ENCODE measurements around the gene TAS2R20.

TAS2R20 gene

GRCh38 chr12:11015775-11016430, 17.8 kb upstream of the TAS2R20 start:
- Histone ChIP-seq H3K27ac (ENCODE audit: low read depth, low read length) (no peak overlapping the region), H3K9me3 (ENCODE audit: control insufficient read depth in 5 of 5, low read length in 5 of 5) (no peaks in the 10 kb centered on the region), H3K36me3 (ENCODE audit: control insufficient read depth in 5 of 5, insufficient read depth in 5 of 5, low read length in 5 of 5) (no peaks in the 10 kb centered on the region), H3K4me1 (ENCODE audit: control insufficient read depth in 5 of 5, insufficient read depth in 5 of 5, low read length in 5 of 5) (peaks cover 0 to 9% (median 5%) of the 10 kb centered on the region in 5 donors), H3K9ac (ENCODE audit: low read length in 5 of 5) (no peak overlapping the region), H3K27me3 (ENCODE audit: control insufficient read depth in 5 of 5, insufficient read depth in 4 of 5, low read length in 5 of 5) (no peaks in the 10 kb centered on the region), H3K4me3 (ENCODE audit: low read depth in 1 of 5, low read length in 5 of 5) (no peak overlapping the region)

- no peaks in the 10 kb centered on the region for H3K9me3 ChIP-seq (ENCODE audit: control insufficient read depth in 5 of 5, low read length in 5 of 5)
- H3K36me3 ChIP-seq (ENCODE audit: control insufficient read depth in 5 of 5, insufficient read depth in 5 of 5, low read length in 5 of 5) = no peaks in the 10 kb centered on the region
- H3K4me3 ChIP-seq (ENCODE audit: low read depth in 1 of 5, low read length in 5 of 5) = no peak overlapping the region
- H3K4me1 ChIP-seq (ENCODE audit: control insufficient read depth in 5 of 5, insufficient read depth in 5 of 5, low read length in 5 of 5) = peaks cover 0 to 9% (median 5%) of the 10 kb centered on the region in 5 donors
- H3K27me3 ChIP-seq (ENCODE audit: control insufficient read depth in 5 of 5, insufficient read depth in 4 of 5, low read length in 5 of 5) = no peaks in the 10 kb centered on the region
- no peak overlapping the region for H3K9ac ChIP-seq (ENCODE audit: low read length in 5 of 5)
- H3K27ac ChIP-seq (ENCODE audit: low read depth, low read length) = no peak overlapping the region
Measured at GRCh38 chr12:11014234-11014633, 16.1 kb upstream of the TAS2R20 start.

- Histone ChIP-seq H3K4me1 (ENCODE audit: control insufficient read depth in 5 of 5, insufficient read depth in 5 of 5, low read length in 5 of 5) (no peaks in the 10 kb centered on the region), H3K36me3 (ENCODE audit: control insufficient read depth in 5 of 5, insufficient read depth in 5 of 5, low read length in 5 of 5) (no peaks in the 10 kb centered on the region), H3K27ac (ENCODE audit: low read depth, low read length) (no peak overlapping the region), H3K9me3 (ENCODE audit: control insufficient read depth in 5 of 5, low read length in 5 of 5) (no peaks in the 10 kb centered on the region), H3K4me3 (ENCODE audit: low read depth in 1 of 5, low read length in 5 of 5) (no peak overlapping the region), H3K27me3 (ENCODE audit: control insufficient read depth in 5 of 5, insufficient read depth in 4 of 5, low read length in 5 of 5) (no peaks in the 10 kb centered on the region), H3K9ac (ENCODE audit: low read length in 5 of 5) (no peak overlapping the region)
Measured at GRCh38 chr12:11007608-11008007, 9.5 kb upstream of the TAS2R20 start.

- H3K27ac ChIP-seq (ENCODE audit: low read depth, low read length) = no peak overlapping the region
- H3K9me3 ChIP-seq (ENCODE audit: control insufficient read depth in 5 of 5, low read length in 5 of 5) = peaks cover 0 to 5% (median 0%) of the 10 kb centered on the region in 5 donors
- no peak overlapping the region for H3K9ac ChIP-seq (ENCODE audit: low read length in 5 of 5)
- no peak overlapping the region for H3K4me3 ChIP-seq (ENCODE audit: low read depth in 1 of 5, low read length in 5 of 5)
- no peaks in the 10 kb centered on the region for H3K4me1 ChIP-seq (ENCODE audit: control insufficient read depth in 5 of 5, insufficient read depth in 5 of 5, low read length in 5 of 5)
- peaks cover 4 to 12% (median 8%) of the 10 kb centered on the region in 5 donors for H3K36me3 ChIP-seq (ENCODE audit: control insufficient read depth in 5 of 5, insufficient read depth in 5 of 5, low read length in 5 of 5)
- no peaks in the 10 kb centered on the region for H3K27me3 ChIP-seq (ENCODE audit: control insufficient read depth in 5 of 5, insufficient read depth in 4 of 5, low read length in 5 of 5)
Measured at GRCh38 chr12:10994307-10994706, 3.8 kb downstream of the TAS2R20 start.

- Histone ChIP-seq H3K27ac (ENCODE audit: low read depth, low read length) (no peak overlapping the region), H3K4me1 (ENCODE audit: control insufficient read depth in 5 of 5, insufficient read depth in 5 of 5, low read length in 5 of 5) (no peaks in the 10 kb centered on the region), H3K9me3 (ENCODE audit: control insufficient read depth in 5 of 5, low read length in 5 of 5) (peaks cover 0 to 5% (median 0%) of the 10 kb centered on the region in 5 donors), H3K27me3 (ENCODE audit: control insufficient read depth in 5 of 5, insufficient read depth in 4 of 5, low read length in 5 of 5) (no peaks in the 10 kb centered on the region), H3K36me3 (ENCODE audit: control insufficient read depth in 5 of 5, insufficient read depth in 5 of 5, low read length in 5 of 5) (peaks cover 2 to 8% (median 4%) of the 10 kb centered on the region in 5 donors), H3K4me3 (ENCODE audit: low read depth in 1 of 5, low read length in 5 of 5) (no peak overlapping the region), H3K9ac (ENCODE audit: low read length in 5 of 5) (no peak overlapping the region)
Measured at GRCh38 chr12:10989107-10989506, 9.0 kb downstream of the TAS2R20 start.

- H3K27me3 ChIP-seq (ENCODE audit: control insufficient read depth in 5 of 5, insufficient read depth in 4 of 5, low read length in 5 of 5) = no peaks in the 10 kb centered on the region
- H3K27ac ChIP-seq (ENCODE audit: low read depth, low read length) = no peak within 1 kb of the TSS
- no peak within 1 kb of the TSS for H3K9ac ChIP-seq (ENCODE audit: low read length in 5 of 5)
- H3K4me1 ChIP-seq (ENCODE audit: control insufficient read depth in 5 of 5, insufficient read depth in 5 of 5, low read length in 5 of 5) = no peaks in the 10 kb centered on the region
- peaks cover 0 to 3% (median 0%) of the 10 kb centered on the region in 5 donors for H3K36me3 ChIP-seq (ENCODE audit: control insufficient read depth in 5 of 5, insufficient read depth in 5 of 5, low read length in 5 of 5)
- H3K4me3 ChIP-seq (ENCODE audit: low read depth in 1 of 5, low read length in 5 of 5) = no peak within 1 kb of the TSS
- peaks cover 0 to 5% (median 0%) of the 10 kb centered on the region in 5 donors for H3K9me3 ChIP-seq (ENCODE audit: control insufficient read depth in 5 of 5, low read length in 5 of 5)
Measured at GRCh38 chr12:10986812-10987211, 11.3 kb downstream of the TAS2R20 start, which contains the start of gene TAS2R50. TAS2R50 (minus strand) TSS chr12:10986912; CDS start chr12:10986860, 52 bp downstream.

- no peak overlapping the region for H3K4me3 ChIP-seq (ENCODE audit: low read depth in 1 of 5, low read length in 5 of 5)
- H3K27me3 ChIP-seq (ENCODE audit: control insufficient read depth in 5 of 5, insufficient read depth in 4 of 5, low read length in 5 of 5) = no peaks in the 10 kb centered on the region
- no peaks in the 10 kb centered on the region for H3K36me3 ChIP-seq (ENCODE audit: control insufficient read depth in 5 of 5, insufficient read depth in 5 of 5, low read length in 5 of 5)
- no peak overlapping the region for H3K27ac ChIP-seq (ENCODE audit: low read depth, low read length)
- H3K9me3 ChIP-seq (ENCODE audit: control insufficient read depth in 5 of 5, low read length in 5 of 5) = no peaks in the 10 kb centered on the region
- H3K9ac ChIP-seq (ENCODE audit: low read length in 5 of 5) = no peak overlapping the region
- peaks cover 2 to 12% (median 6%) of the 10 kb centered on the region in 5 donors for H3K4me1 ChIP-seq (ENCODE audit: control insufficient read depth in 5 of 5, insufficient read depth in 5 of 5, low read length in 5 of 5)
Measured at GRCh38 chr12:10982244-10982643, 15.9 kb downstream of the TAS2R20 start.

GRCh38 chr12:10974965-10975364, 23.1 kb downstream of the TAS2R20 start:
- Histone ChIP-seq H3K27me3 (ENCODE audit: control insufficient read depth in 5 of 5, insufficient read depth in 4 of 5, low read length in 5 of 5) (no peaks in the 10 kb centered on the region), H3K36me3 (ENCODE audit: control insufficient read depth in 5 of 5, insufficient read depth in 5 of 5, low read length in 5 of 5) (peaks cover 0 to 3% (median 0%) of the 10 kb centered on the region in 5 donors)

GRCh38 chr12:10968765-10969456, 29.2 kb downstream of the TAS2R20 start:
- H3K27me3 ChIP-seq (ENCODE audit: control insufficient read depth in 5 of 5, insufficient read depth in 4 of 5, low read length in 5 of 5) = no peaks in the 10 kb centered on the region
- H3K4me1 ChIP-seq (ENCODE audit: control insufficient read depth in 5 of 5, insufficient read depth in 5 of 5, low read length in 5 of 5) = peaks cover 2 to 14% (median 12%) of the 10 kb centered on the region in 5 donors
- H3K36me3 ChIP-seq (ENCODE audit: control insufficient read depth in 5 of 5, insufficient read depth in 5 of 5, low read length in 5 of 5) = peaks cover 0 to 3% (median 0%) of the 10 kb centered on the region in 5 donors
- no peak overlapping the region for H3K27ac ChIP-seq (ENCODE audit: low read depth, low read length)
- H3K9me3 ChIP-seq (ENCODE audit: control insufficient read depth in 5 of 5, low read length in 5 of 5) = no peaks in the 10 kb centered on the region
- no peak overlapping the region for H3K9ac ChIP-seq (ENCODE audit: low read length in 5 of 5)
- no peak overlapping the region for H3K4me3 ChIP-seq (ENCODE audit: low read depth in 1 of 5, low read length in 5 of 5)

More at GRCh38 chr12:10974965-10975364, 23.1 kb downstream of the TAS2R20 start:
- no peak overlapping the region for H3K27ac ChIP-seq (ENCODE audit: low read depth, low read length)
- peaks cover 2 to 12% (median 6%) of the 10 kb centered on the region in 5 donors for H3K4me1 ChIP-seq (ENCODE audit: control insufficient read depth in 5 of 5, insufficient read depth in 5 of 5, low read length in 5 of 5)
- no peak overlapping the region for H3K9ac ChIP-seq (ENCODE audit: low read length in 5 of 5)
- H3K4me3 ChIP-seq (ENCODE audit: low read depth in 1 of 5, low read length in 5 of 5) = no peak overlapping the region
- no peaks in the 10 kb centered on the region for H3K9me3 ChIP-seq (ENCODE audit: control insufficient read depth in 5 of 5, low read length in 5 of 5)

GRCh38 chr12:10967409-10967808, 30.7 kb downstream of the TAS2R20 start:
- Histone ChIP-seq H3K4me3 (ENCODE audit: low read depth in 1 of 5, low read length in 5 of 5) (no peak overlapping the region), H3K36me3 (ENCODE audit: control insufficient read depth in 5 of 5, insufficient read depth in 5 of 5, low read length in 5 of 5) (no peaks in the 10 kb centered on the region), H3K27ac (ENCODE audit: low read depth, low read length) (no peak overlapping the region), H3K9me3 (ENCODE audit: control insufficient read depth in 5 of 5, low read length in 5 of 5) (no peaks in the 10 kb centered on the region), H3K9ac (ENCODE audit: low read length in 5 of 5) (no peak overlapping the region), H3K27me3 (ENCODE audit: control insufficient read depth in 5 of 5, insufficient read depth in 4 of 5, low read length in 5 of 5) (no peaks in the 10 kb centered on the region), H3K4me1 (ENCODE audit: control insufficient read depth in 5 of 5, insufficient read depth in 5 of 5, low read length in 5 of 5) (peaks cover 2 to 14% (median 12%) of the 10 kb centered on the region in 5 donors)
